Epithelial cell of esophagus (primary cell): ENCODE measurements around the gene HAND1.

Source experiments
- DNase-seq: peaks from one replicate; pipeline ENCODE4 v3.0.0; 2010; ENCODE audit warnings: low read depth
- H3K4me3 ChIP-seq: 2 replicates; pipeline ENCODE4 v1.5.1; 2011; ENCODE audit warnings: mild to moderate bottlenecking, low read length, control low read depth
- CTCF ChIP-seq: IDR thresholded peaks from 2 replicates; pipeline ENCODE4 v1.5.1; 2011; ENCODE audit warnings: low read depth, mild to moderate bottlenecking, low read length, control low read depth, inconsistent platforms; ENCODE audit not compliant: insufficient read depth; ENCODE audit errors: missing control alignments

The HAND1 gene

GRCh38 chr5:154466671-154467070 lies 11.4 kb downstream of the HAND1 start:
- DNase-seq = no peak
- no peak overlapping the region for H3K4me3 ChIP-seq
- no peak for TF ChIP-seq CTCF

GRCh38 chr5:154466147-154466546 lies 11.9 kb downstream of the HAND1 start:
- no peak overlapping the region for H3K4me3 ChIP-seq
- no peak for TF ChIP-seq CTCF
- DNase-seq = no peak

GRCh38 chr5:154465169-154465568 lies 12.9 kb downstream of the HAND1 start:
- TF ChIP-seq CTCF = no peak
- DNase-seq = peak; percentile 92
- H3K4me3 ChIP-seq = no peak overlapping the region

- no peak for TF ChIP-seq CTCF
- no peak for DNase-seq
- H3K4me3 ChIP-seq = no peak overlapping the region
Measured at GRCh38 chr5:154464438-154464837, 13.6 kb downstream of the HAND1 start.

- DNase-seq = no peak
- no peak overlapping the region for H3K4me3 ChIP-seq
- peak; percentile 34 for TF ChIP-seq CTCF
Measured at GRCh38 chr5:154461531-154461930, 16.5 kb downstream of the HAND1 start.

GRCh38 chr5:154460172-154460571 lies 17.9 kb downstream of the HAND1 start:
- TF ChIP-seq CTCF = no peak
- H3K4me3 ChIP-seq = no peak overlapping the region
- no peak for DNase-seq

- no peak for TF ChIP-seq CTCF
- H3K4me3 ChIP-seq = no peak overlapping the region
- no peak for DNase-seq
Measured at GRCh38 chr5:154459015-154459414, 19.0 kb downstream of the HAND1 start.
